ENCODE data around the gene GPR15LG.

- TF ChIP-seq, protein P1, sequence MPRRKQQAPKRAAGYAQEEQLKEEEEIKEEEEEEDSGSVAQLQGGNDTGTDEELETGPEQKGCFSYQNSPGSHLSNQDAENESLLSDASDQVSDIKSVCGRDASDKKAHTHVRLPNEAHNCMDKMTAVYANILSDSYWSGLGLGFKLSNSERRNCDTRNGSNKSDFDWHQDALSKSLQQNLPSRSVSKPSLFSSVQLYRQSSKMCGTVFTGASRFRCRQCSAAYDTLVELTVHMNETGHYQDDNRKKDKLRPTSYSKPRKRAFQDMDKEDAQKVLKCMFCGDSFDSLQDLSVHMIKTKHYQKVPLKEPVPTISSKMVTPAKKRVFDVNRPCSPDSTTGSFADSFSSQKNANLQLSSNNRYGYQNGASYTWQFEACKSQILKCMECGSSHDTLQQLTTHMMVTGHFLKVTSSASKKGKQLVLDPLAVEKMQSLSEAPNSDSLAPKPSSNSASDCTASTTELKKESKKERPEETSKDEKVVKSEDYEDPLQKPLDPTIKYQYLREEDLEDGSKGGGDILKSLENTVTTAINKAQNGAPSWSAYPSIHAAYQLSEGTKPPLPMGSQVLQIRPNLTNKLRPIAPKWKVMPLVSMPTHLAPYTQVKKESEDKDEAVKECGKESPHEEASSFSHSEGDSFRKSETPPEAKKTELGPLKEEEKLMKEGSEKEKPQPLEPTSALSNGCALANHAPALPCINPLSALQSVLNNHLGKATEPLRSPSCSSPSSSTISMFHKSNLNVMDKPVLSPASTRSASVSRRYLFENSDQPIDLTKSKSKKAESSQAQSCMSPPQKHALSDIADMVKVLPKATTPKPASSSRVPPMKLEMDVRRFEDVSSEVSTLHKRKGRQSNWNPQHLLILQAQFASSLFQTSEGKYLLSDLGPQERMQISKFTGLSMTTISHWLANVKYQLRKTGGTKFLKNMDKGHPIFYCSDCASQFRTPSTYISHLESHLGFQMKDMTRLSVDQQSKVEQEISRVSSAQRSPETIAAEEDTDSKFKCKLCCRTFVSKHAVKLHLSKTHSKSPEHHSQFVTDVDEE (CRISPR knock-in tag; IDR thresholded peaks at IDR 0.05), result no peak
- TF ChIP-seq ZFP30 (CRISPR knock-in tag; IDR thresholded peaks at IDR 0.05) (no peak), ZC3H10 (CRISPR knock-in tag; IDR thresholded peaks at IDR 0.05) (no peak), OSR1 (CRISPR knock-in tag; IDR thresholded peaks at IDR 0.05) (no peak), ARNTL (CRISPR knock-in tag; IDR thresholded peaks at IDR 0.05; ENCODE audit: borderline replicate concordance, low read depth) (no peak), RARB (CRISPR knock-in tag; IDR thresholded peaks at IDR 0.05) (no peak)
These were observed 31.6 kb downstream of the GPR15LG start for GRCh38 chr10:84205049-84205852.

All from SK-N-SH treated with all-trans-retinoic acid at 6 μM for 48 hours (cell line).